CD8-positive, alpha-beta memory T cell (primary cell): ENCODE measurements around the gene FTO. TPM values are rescaled to one million over a fixed set of nuclear protein-coding genes. Genes with fewer than 3 reads are reported as not detected.

Source experiments
- CTCF ChIA-PET: fragments of 350-600 bp; sonication (Branson Sonifier 250); formaldehyde crosslinking; loops from one replicate; lab custom pipeline; 2021; ENCODE audit warnings: antibody characterized with exemption; lab: Charles Lee
- POLR2A ChIA-PET: fragments of 350-600 bp; sonication (Branson Sonifier 250); formaldehyde crosslinking; loops from one replicate; lab custom pipeline; 2021; ENCODE audit warnings: antibody characterized with exemption; lab: Charles Lee
- DNase-seq, 5 donors: peaks; one replicate each; pipeline versions ENCODE4 v3.0.0 to v3.0.0-alpha.2; 2020 to 2022; ENCODE audit warnings: mixed read lengths in 1 of 5
- H3K27ac ChIP-seq: one replicate; pipeline ENCODE4 v1.7.0; 2013; ENCODE audit warnings: low read depth, mild to moderate bottlenecking, low read length, moderate library complexity
- H3K27me3 ChIP-seq: 2 replicates; pipeline ENCODE4 v1.7.0; 2013; ENCODE audit warnings: low read length, mild to moderate bottlenecking; ENCODE audit not compliant: insufficient read depth, poor library complexity, severe bottlenecking
- H3K36me3 ChIP-seq: 2 replicates; pipeline ENCODE4 v1.7.0; 2013; ENCODE audit warnings: mild to moderate bottlenecking, low read length, moderate library complexity; ENCODE audit not compliant: insufficient read depth
- H3K4me1 ChIP-seq: 2 replicates; pipeline ENCODE4 v1.7.0; 2013; ENCODE audit warnings: mild to moderate bottlenecking, low read length, moderate library complexity; ENCODE audit not compliant: insufficient read depth
- H3K4me3 ChIP-seq: 2 replicates; pipeline ENCODE4 v1.7.0; 2013; ENCODE audit warnings: mild to moderate bottlenecking, low read length
- H3K9me3 ChIP-seq: 2 replicates; pipeline ENCODE4 v1.7.0; 2013; ENCODE audit warnings: mild to moderate bottlenecking, low read length
- H3K27ac Mint-ChIP-seq, 8 donors: one replicate each; pipeline ENCODE4 v1.8.0; 2020 to 2021; ENCODE audit warnings: mixed read lengths in 8 of 8, mild to moderate bottlenecking in 6 of 8, inconsistent platforms in 3 of 8, moderate library complexity in 3 of 8
- H3K27me3 Mint-ChIP-seq, 2 donors: one replicate each; pipeline ENCODE4 v1.8.0; 2020 to 2021; ENCODE audit warnings: mixed read lengths in 2 of 2, mild to moderate bottlenecking in 1 of 2, moderate library complexity in 1 of 2
- H3K36me3 Mint-ChIP-seq, 3 donors: one replicate each; pipeline ENCODE4 v1.8.0; 2020 to 2021; ENCODE audit warnings: mixed read lengths in 3 of 3, inconsistent platforms in 1 of 3, mild to moderate bottlenecking in 1 of 3
- H3K4me1 Mint-ChIP-seq, 3 donors: one replicate each; pipeline ENCODE4 v1.8.0; 2020 to 2021; ENCODE audit warnings: mixed read lengths in 3 of 3, inconsistent platforms in 1 of 3, mild to moderate bottlenecking in 1 of 3
- H3K4me3 Mint-ChIP-seq, 7 donors: one replicate each; pipeline ENCODE4 v1.8.0; 2020 to 2021; ENCODE audit warnings: mixed read lengths in 7 of 7, mild to moderate bottlenecking in 6 of 7, moderate library complexity in 4 of 7, inconsistent platforms in 2 of 7
- H3K9me3 Mint-ChIP-seq, 5 donors: one replicate each; pipeline ENCODE4 v1.8.0; 2020 to 2022; ENCODE audit warnings: mixed read lengths in 5 of 5, mild to moderate bottlenecking in 3 of 5, moderate library complexity in 2 of 5, inconsistent platforms in 1 of 5
- polyA plus RNA-seq: library from polyadenylated mRNA; unstranded; fragments of 300-500 nt; fragmentation: Illumina TruSeq; gene quantifications from one replicate; pipeline ENCODE4 v1.2.3, GENCODE V29; 2021
- total RNA-seq, 2 experiments: library from RNA; stranded (reverse); gene quantifications; one replicate each; pipeline ENCODE4 v1.2.3, GENCODE V29; 2021

FTO gene
- total and polyA plus RNA-seq, 3 experiments from 2014 or later = 54.5 to 77.8 (median 56.0) TPM

DNA sequence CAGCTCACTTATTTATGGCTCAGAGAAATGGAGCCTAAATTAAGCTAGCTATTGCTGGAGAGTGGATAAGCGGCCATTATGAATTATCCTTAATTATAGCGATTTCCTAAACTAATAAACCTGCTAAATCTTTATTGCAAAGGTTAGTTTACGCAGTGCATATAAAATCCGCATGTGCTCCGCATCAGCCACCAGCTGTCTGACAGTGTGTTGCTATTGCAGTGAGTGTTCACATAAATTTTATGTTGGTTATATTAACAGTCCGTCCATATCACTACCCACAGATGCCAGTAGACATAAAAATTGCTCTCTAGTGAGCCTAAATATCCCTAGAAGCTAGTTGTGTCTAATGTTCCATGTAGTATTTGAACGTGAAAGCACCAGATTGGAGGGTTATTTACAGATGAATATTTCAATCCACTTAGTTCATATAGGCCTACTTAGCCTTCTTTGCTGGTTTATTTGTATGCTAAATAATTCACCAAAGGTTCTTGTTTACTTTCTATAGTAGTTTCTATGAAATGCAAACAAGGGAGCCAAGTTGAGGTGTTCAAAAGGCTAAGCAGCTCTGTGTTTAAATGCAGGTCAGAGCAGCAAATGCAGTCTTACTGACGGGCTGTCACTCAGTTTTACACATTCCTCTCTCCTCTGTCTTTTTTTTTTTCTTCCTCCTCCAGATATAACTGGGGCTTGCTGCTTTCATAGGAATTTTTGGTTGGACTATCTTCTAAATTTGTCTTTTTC lies 363.5 kb downstream of the FTO start:
- no peak for DNase-seq
- H3K27ac ChIP-seq = no peak overlapping the region
- POLR2A ChIA-PET = no interaction called here
- H3K4me3 ChIP-seq = no peak overlapping the region
- H3K36me3 Mint-ChIP-seq = peaks cover 4 to 11% (median 7%) of the 10 kb centered on the region in 3 donors
- no peak overlapping the region for H3K27ac Mint-ChIP-seq
- no peak overlapping the region for H3K4me3 Mint-ChIP-seq
- H3K4me1 Mint-ChIP-seq = no peaks in the 10 kb centered on the region
- no peaks in the 10 kb centered on the region for H3K36me3 ChIP-seq
- CTCF ChIA-PET = no interaction called here
- peaks cover 0 to 1% of the 10 kb centered on the region in 2 donors for H3K27me3 Mint-ChIP-seq
- no peaks in the 10 kb centered on the region for H3K27me3 ChIP-seq
- no peaks in the 10 kb centered on the region for H3K9me3 ChIP-seq
- no peaks in the 10 kb centered on the region for H3K9me3 Mint-ChIP-seq
- H3K4me1 ChIP-seq = no peaks in the 10 kb centered on the region

DNA sequence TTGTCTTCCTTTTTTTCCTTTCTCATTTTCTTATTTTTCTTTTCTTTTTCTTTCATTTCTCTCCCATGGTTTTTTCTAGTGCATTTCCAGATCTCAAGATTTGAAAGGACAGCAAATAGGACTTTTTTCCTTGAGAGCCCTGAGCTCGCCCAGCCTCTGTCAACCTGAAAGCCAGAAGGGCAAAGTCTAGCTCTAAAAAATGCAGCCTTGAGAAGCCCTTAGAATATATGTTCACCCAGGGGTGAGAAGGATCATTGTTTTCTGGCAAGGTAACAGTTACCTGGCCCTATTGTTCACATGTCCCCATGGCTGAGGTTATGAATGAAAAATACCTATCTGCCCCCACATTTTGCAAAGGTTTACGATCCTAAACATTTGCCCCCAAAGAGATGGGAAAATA lies 364.3 kb downstream of the FTO start:
- Mint-ChIP-seq H3K4me1 (no peaks in the 10 kb centered on the region), H3K27ac (no peak overlapping the region), H3K9me3 (no peaks in the 10 kb centered on the region), H3K27me3 (peaks cover 0 to 1% of the 10 kb centered on the region in 2 donors), H3K4me3 (no peak overlapping the region), H3K36me3 (peaks cover 4 to 11% (median 7%) of the 10 kb centered on the region in 3 donors)
- Histone ChIP-seq H3K9me3 (no peaks in the 10 kb centered on the region), H3K27me3 (no peaks in the 10 kb centered on the region), H3K27ac (no peak overlapping the region), H3K4me1 (no peaks in the 10 kb centered on the region), H3K36me3 (no peaks in the 10 kb centered on the region), H3K4me3 (no peak overlapping the region)
- CTCF ChIA-PET = no interaction called here
- DNase-seq = no peak
- POLR2A ChIA-PET = no interaction called here

DNA sequence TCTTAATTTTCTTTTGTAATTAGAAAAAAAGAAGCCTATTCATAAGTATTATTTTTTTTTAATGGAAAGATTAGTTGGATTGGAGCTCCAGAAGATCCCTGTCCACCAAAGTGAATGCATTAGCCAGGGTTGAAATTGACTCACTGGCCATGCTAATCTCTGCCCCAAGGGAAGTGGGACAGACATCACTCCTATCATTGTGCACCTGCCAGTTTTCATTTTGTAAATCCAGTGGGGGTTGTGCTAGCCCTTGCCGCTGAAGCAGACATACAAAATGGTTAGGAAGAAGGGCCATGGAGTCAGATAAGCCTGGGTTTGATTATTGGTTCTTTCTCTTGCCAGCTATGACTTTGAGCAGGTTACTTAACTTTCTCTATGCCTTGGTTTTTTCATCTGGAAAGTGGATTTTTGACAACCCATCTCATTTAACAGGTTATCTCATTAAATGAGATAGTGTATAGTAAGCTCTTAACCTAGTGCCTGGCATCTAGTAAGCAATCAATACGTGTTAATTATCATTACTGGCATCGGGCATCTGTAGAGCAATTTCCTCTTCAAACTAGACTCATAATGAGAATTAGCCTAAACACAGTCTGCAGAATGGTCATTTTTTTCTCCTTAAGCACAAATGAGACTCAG lies 365.8 kb downstream of the FTO start:
- Mint-ChIP-seq H3K4me1 (no peaks in the 10 kb centered on the region), H3K27ac (no peak overlapping the region), H3K27me3 (peaks cover 0 to 1% of the 10 kb centered on the region in 2 donors), H3K9me3 (no peaks in the 10 kb centered on the region), H3K4me3 (no peak overlapping the region), H3K36me3 (peaks cover 4 to 12% (median 7%) of the 10 kb centered on the region in 3 donors)
- POLR2A ChIA-PET = no interaction called here
- no peak for DNase-seq
- no peaks in the 10 kb centered on the region for H3K9me3 ChIP-seq
- no peaks in the 10 kb centered on the region for H3K4me1 ChIP-seq
- CTCF ChIA-PET = no interaction called here
- no peaks in the 10 kb centered on the region for H3K27me3 ChIP-seq
- H3K4me3 ChIP-seq = no peak overlapping the region
- H3K27ac ChIP-seq = no peak overlapping the region
- no peaks in the 10 kb centered on the region for H3K36me3 ChIP-seq

DNA sequence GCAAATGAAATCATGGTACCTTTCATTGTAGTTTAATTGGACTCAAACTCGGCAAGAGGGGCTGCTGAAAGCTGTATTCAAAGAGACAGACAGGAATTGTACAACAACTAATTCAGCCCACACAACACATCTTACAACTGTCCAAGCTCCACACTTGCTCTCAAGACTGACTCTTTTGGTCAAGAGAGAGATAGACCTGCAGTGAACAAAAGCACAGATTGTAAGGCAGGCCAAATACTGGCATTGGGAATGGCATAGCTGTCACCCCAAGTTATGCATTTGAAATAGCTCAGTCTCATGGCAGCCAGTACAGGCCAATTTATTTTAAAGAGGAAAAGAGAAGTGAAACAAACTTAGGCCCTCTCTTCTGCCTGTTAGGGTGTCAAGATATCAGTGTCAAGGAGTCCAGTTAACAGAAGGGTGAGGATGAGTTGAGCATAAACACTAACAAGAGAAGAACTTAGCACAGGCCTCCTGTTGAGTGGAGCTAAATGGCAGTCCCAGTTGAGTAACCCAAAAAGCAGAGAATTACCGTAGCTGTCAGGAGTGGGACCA lies 366.9 kb downstream of the FTO start:
- POLR2A ChIA-PET = no interaction called here
- peaks cover 0 to 1% of the 10 kb centered on the region in 2 donors for H3K27me3 Mint-ChIP-seq
- no peak overlapping the region for H3K27ac ChIP-seq
- CTCF ChIA-PET = no interaction called here
- no peaks in the 10 kb centered on the region for H3K4me1 Mint-ChIP-seq
- H3K27me3 ChIP-seq = no peaks in the 10 kb centered on the region
- DNase-seq = no peak
- H3K27ac Mint-ChIP-seq = no peak overlapping the region
- H3K9me3 Mint-ChIP-seq = no peaks in the 10 kb centered on the region
- no peaks in the 10 kb centered on the region for H3K9me3 ChIP-seq
- H3K36me3 ChIP-seq = no peaks in the 10 kb centered on the region
- H3K4me3 Mint-ChIP-seq = no peak overlapping the region
- no peak overlapping the region for H3K4me3 ChIP-seq
- H3K36me3 Mint-ChIP-seq = peaks cover 4 to 12% (median 7%) of the 10 kb centered on the region in 3 donors
- no peaks in the 10 kb centered on the region for H3K4me1 ChIP-seq

DNA sequence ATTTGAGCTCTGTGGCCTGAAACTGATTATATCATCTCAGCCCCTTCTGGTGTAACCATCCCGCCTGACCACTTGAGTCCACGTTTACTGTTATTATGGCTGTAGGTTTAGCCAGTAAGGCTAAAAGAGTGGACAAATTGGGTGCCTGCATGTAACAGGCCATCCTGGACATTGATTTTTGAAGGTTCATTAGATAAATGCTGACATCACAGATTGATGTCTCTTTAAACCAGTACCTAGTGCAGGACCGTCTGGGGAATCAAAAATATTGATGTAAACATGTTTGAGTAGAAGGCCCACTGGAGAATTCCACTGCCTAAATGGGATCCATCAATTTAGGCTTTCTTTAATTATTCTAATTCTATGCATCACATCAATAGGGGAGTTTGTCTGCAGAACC lies 367.6 kb downstream of the FTO start:
- no peaks in the 10 kb centered on the region for H3K9me3 ChIP-seq
- peaks cover 0 to 1% of the 10 kb centered on the region in 2 donors for H3K27me3 Mint-ChIP-seq
- H3K4me1 Mint-ChIP-seq = no peaks in the 10 kb centered on the region
- H3K27ac ChIP-seq = no peak overlapping the region
- H3K27ac Mint-ChIP-seq = peak overlapping the region in 1 of 8 donors; percentile 20
- no peaks in the 10 kb centered on the region for H3K9me3 Mint-ChIP-seq
- no peak overlapping the region for H3K4me3 ChIP-seq
- H3K36me3 Mint-ChIP-seq = peaks cover 4 to 12% (median 7%) of the 10 kb centered on the region in 3 donors
- no peak for DNase-seq
- ChIA-PET POLR2A (no interaction called here), CTCF (no interaction called here)
- H3K27me3 ChIP-seq = no peaks in the 10 kb centered on the region
- no peaks in the 10 kb centered on the region for H3K36me3 ChIP-seq
- H3K4me3 Mint-ChIP-seq = no peak overlapping the region
- H3K4me1 ChIP-seq = no peaks in the 10 kb centered on the region

DNA sequence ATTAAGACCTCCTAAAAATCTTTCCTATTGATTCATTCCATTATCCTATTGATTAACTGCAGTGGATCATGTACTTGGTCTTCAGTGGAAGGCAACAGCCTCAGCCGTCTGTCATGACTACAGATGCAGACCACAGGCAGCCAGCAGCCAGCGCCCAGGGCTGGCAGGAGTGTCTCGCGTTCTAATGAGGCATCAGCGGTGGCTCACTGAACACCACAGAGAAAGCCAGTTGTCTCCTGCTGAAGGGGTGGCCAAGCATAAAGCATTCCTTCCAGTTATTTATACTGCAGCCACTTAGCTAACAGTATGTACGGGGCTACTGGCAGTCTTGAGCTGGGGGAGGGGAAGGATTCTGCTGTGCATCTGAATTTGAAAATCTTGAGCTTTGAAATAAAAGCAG lies 368.3 kb downstream of the FTO start:
- no peak overlapping the region for H3K4me3 Mint-ChIP-seq
- Histone ChIP-seq H3K4me1 (no peaks in the 10 kb centered on the region), H3K9me3 (no peaks in the 10 kb centered on the region), H3K36me3 (no peaks in the 10 kb centered on the region), H3K4me3 (no peak overlapping the region), H3K27me3 (no peaks in the 10 kb centered on the region), H3K27ac (no peak overlapping the region)
- H3K27ac Mint-ChIP-seq = no peak overlapping the region
- DNase-seq = no peak
- ChIA-PET CTCF (no interaction called here), POLR2A (no interaction called here)
- no peaks in the 10 kb centered on the region for H3K4me1 Mint-ChIP-seq
- peaks cover 0 to 1% of the 10 kb centered on the region in 2 donors for H3K27me3 Mint-ChIP-seq
- no peaks in the 10 kb centered on the region for H3K9me3 Mint-ChIP-seq
- H3K36me3 Mint-ChIP-seq = peaks cover 4 to 12% (median 7%) of the 10 kb centered on the region in 3 donors

DNA sequence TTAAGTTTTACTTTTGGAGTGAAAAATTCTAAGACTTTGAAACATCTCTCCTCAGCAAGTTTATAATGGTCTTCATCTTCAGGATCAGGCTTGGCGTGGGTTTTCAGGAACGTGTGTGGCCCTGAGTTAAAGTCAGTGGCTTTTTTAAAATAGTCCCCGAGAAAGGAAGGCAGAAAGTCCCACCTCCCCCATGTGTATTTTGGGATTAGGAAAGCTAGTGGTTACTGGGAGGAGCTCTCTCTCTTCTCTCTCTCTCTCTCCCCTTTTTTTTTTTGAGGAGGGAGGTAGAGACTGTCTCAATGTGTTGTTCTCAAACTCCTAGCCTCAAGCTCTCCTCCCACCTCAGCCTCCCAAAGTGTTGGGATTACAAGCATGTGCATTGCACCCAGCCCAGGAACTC lies 369.4 kb downstream of the FTO start:
- POLR2A ChIA-PET = no interaction called here
- no peaks in the 10 kb centered on the region for H3K4me1 Mint-ChIP-seq
- no peak overlapping the region for H3K27ac ChIP-seq

DNA sequence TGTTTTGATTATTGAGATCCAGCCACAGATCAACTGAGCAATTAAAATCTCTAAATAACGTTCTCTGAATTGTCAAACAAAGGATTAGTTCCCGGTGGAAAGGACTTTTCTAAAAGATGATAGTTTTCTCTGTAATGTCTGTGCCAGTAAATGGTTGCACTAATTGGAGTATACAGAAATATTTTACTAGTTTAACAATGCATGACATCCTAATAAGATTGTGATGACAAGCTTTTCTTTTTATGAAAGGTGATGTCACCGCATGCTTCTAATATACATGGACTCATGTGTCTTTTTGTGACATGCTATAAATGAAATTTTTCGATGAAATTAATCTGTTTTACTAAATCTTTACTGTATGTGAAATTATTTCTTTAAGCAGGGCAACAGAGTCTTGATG lies 371.5 kb downstream of the FTO start:
- no peaks in the 10 kb centered on the region for H3K4me1 ChIP-seq
- no peak overlapping the region for H3K27ac Mint-ChIP-seq
- no peaks in the 10 kb centered on the region for H3K27me3 ChIP-seq
- no peaks in the 10 kb centered on the region for H3K9me3 ChIP-seq
- no peak overlapping the region for H3K4me3 Mint-ChIP-seq
- DNase-seq = no peak
- no peak overlapping the region for H3K4me3 ChIP-seq
- ChIA-PET POLR2A (no interaction called here), CTCF (interaction anchor here (0.6 kb wide), 1 partner anchor 1139 kb away, joined by 3 read pairs; no protein-coding TSS in a partner anchor)
- no peaks in the 10 kb centered on the region for H3K9me3 Mint-ChIP-seq
- H3K36me3 Mint-ChIP-seq = peaks cover 6 to 12% (median 10%) of the 10 kb centered on the region in 3 donors
- peaks cover 0 to 1% of the 10 kb centered on the region in 2 donors for H3K27me3 Mint-ChIP-seq
- no peaks in the 10 kb centered on the region for H3K4me1 Mint-ChIP-seq
- H3K36me3 ChIP-seq = no peaks in the 10 kb centered on the region
- no peak overlapping the region for H3K27ac ChIP-seq

More for the DNA sequence above, 369.4 kb downstream of the FTO start:
- Histone ChIP-seq H3K36me3 (no peaks in the 10 kb centered on the region), H3K9me3 (no peaks in the 10 kb centered on the region), H3K4me1 (no peaks in the 10 kb centered on the region), H3K27me3 (no peaks in the 10 kb centered on the region), H3K4me3 (no peak overlapping the region)
- no peak overlapping the region for H3K27ac Mint-ChIP-seq
- peaks cover 4 to 9% (median 7%) of the 10 kb centered on the region in 3 donors for H3K36me3 Mint-ChIP-seq
- no peak overlapping the region for H3K4me3 Mint-ChIP-seq
- no peaks in the 10 kb centered on the region for H3K9me3 Mint-ChIP-seq
- no peak for DNase-seq
- H3K27me3 Mint-ChIP-seq = peaks cover 0 to 1% of the 10 kb centered on the region in 2 donors
- CTCF ChIA-PET = no interaction called here
